CD4-positive, alpha-beta memory T cell (primary cell): ENCODE data around the gene AKAP6. TPM values are rescaled to one million over a fixed set of nuclear protein-coding genes. Genes with fewer than 3 reads are reported as not detected.
A peak's percentile ranks its signal among the peaks of the same experiment; 100 is the strongest.

Experiments
- CTCF ChIA-PET: fragments of 350-600 bp; sonication (Branson Sonifier 250); formaldehyde crosslinking; loops from one replicate; lab custom pipeline; 2021; ENCODE audit warnings: inconsistent platforms; ENCODE audit not compliant: partially characterized antibody; lab: Charles Lee
- POLR2A ChIA-PET: fragments of 350-600 bp; sonication (Branson Sonifier 250); formaldehyde crosslinking; loops from one replicate; lab custom pipeline; 2021; ENCODE audit not compliant: partially characterized antibody; lab: Charles Lee
- DNase-seq, 5 donors: peaks; one replicate each; pipeline versions ENCODE4 v3.0.0 to v3.0.0-alpha.2; 2020 to 2022; ENCODE audit warnings: mixed read lengths in 1 of 5
- H3K27ac ChIP-seq: one replicate; pipeline ENCODE4 v1.7.0; 2013; ENCODE audit warnings: low read depth, low read length
- H3K27me3 ChIP-seq: 2 replicates; pipeline ENCODE4 v1.7.0; 2013; ENCODE audit warnings: mild to moderate bottlenecking, low read length, moderate library complexity; ENCODE audit not compliant: insufficient read depth
- H3K36me3 ChIP-seq: 2 replicates; pipeline ENCODE4 v1.7.0; 2013; ENCODE audit warnings: mild to moderate bottlenecking, low read length, moderate library complexity; ENCODE audit not compliant: insufficient read depth
- H3K4me1 ChIP-seq: 2 replicates; pipeline ENCODE4 v1.7.0; 2013; ENCODE audit warnings: mild to moderate bottlenecking, low read length, moderate library complexity; ENCODE audit not compliant: insufficient read depth
- H3K4me3 ChIP-seq, 2 donors: one replicate each; pipeline ENCODE4 v1.7.0; 2013; ENCODE audit warnings: low read length in 2 of 2, mild to moderate bottlenecking in 1 of 2
- H3K9me3 ChIP-seq, 2 donors: one replicate each; pipeline ENCODE4 v1.7.0; 2013; ENCODE audit warnings: low read length in 2 of 2, control low read depth in 1 of 2; ENCODE audit not compliant: control insufficient read depth in 1 of 2
- H3K27ac Mint-ChIP-seq, 7 donors: one replicate each; pipeline ENCODE4 v1.8.0; 2020 to 2021; ENCODE audit warnings: mixed read lengths in 7 of 7, mild to moderate bottlenecking in 6 of 7, inconsistent platforms in 3 of 7, moderate library complexity in 3 of 7
- H3K27me3 Mint-ChIP-seq, 2 donors: one replicate each; pipeline ENCODE4 v1.8.0; 2020 to 2021; ENCODE audit warnings: mixed read lengths in 2 of 2
- H3K36me3 Mint-ChIP-seq, 2 donors: one replicate each; pipeline ENCODE4 v1.8.0; 2020 to 2021; ENCODE audit warnings: mixed read lengths in 2 of 2, inconsistent platforms in 1 of 2, mild to moderate bottlenecking in 1 of 2
- H3K4me1 Mint-ChIP-seq, 4 donors: one replicate each; pipeline ENCODE4 v1.8.0; 2020 to 2021; ENCODE audit warnings: mixed read lengths in 4 of 4, mild to moderate bottlenecking in 1 of 4
- H3K4me3 Mint-ChIP-seq, 8 donors: one replicate each; pipeline ENCODE4 v1.8.0; 2020 to 2021; ENCODE audit warnings: mixed read lengths in 8 of 8, mild to moderate bottlenecking in 7 of 8, moderate library complexity in 6 of 8, inconsistent platforms in 3 of 8
- H3K9me3 Mint-ChIP-seq, 8 donors: one replicate each; pipeline ENCODE4 v1.8.0; 2020 to 2021; ENCODE audit warnings: mixed read lengths in 8 of 8, mild to moderate bottlenecking in 5 of 8, inconsistent platforms in 3 of 8, moderate library complexity in 1 of 8
- intact Hi-C: fragments of 100-400 bp; cut with micrococcal nuclease; formaldehyde crosslinking; loops from one replicate; pipeline ENCODE4 v1.15.1; 2023
- polyA plus RNA-seq, 2 donors: library from polyadenylated mRNA; unstranded; fragments of 300-500 nt; fragmentation: Illumina TruSeq; gene quantifications; one replicate each; pipeline ENCODE4 v1.2.3, GENCODE V29; 2021
- total RNA-seq, 2 experiments: library from RNA; stranded (reverse); gene quantifications; one replicate each; pipeline ENCODE4 v1.2.3, GENCODE V29; 2021

Gene AKAP6
- total and polyA plus RNA-seq, 4 experiments from 2014 or later: 0.98 to 4.4 (median 3.7) TPM; not detected in 1

GRCh38 chr14:32559048-32559447 is 229.9 kb downstream of the AKAP6 start:
- ChIA-PET POLR2A (interaction anchor here (0.7 kb wide), 1 partner anchor 239 kb away, joined by 3 read pairs; no protein-coding TSS in a partner anchor), CTCF (interaction anchor here (2.2 kb wide), 1 partner anchor 11 kb away, joined by 5 read pairs; no protein-coding TSS in a partner anchor)
- intact Hi-C loops: no loop called here

DNA sequence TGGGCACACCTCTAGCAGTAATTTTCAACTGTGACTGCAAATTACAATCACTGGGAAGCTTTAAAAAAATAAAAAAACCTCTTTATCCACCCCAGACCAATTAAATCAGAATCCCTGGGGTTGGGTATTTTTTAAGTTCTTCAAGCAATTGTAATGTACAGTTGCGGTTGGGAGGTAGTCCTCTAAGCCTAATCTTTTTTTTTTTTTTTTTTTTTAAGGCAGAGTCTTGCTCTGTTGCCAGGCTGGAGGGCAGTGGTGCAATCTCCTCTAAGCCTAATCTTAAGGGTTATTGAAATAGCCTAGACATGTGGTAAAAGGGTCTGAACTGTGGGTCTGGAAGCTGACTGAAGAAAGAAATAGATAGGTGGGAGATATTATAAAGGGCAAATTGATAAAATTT is 230.5 kb downstream of the AKAP6 start:
- Histone ChIP-seq H3K27ac (no peak overlapping the region), H3K4me3 (no peak overlapping the region), H3K36me3 (no peaks in the 10 kb centered on the region), H3K27me3 (no peaks in the 10 kb centered on the region), H3K4me1 (peaks cover 5% of the 10 kb centered on the region), H3K9me3 (no peaks in the 10 kb centered on the region)
- Mint-ChIP-seq H3K27ac (no peak overlapping the region), H3K36me3 (no peaks in the 10 kb centered on the region), H3K4me3 (no peak overlapping the region), H3K27me3 (no peaks in the 10 kb centered on the region), H3K9me3 (no peaks in the 10 kb centered on the region), H3K4me1 (peaks cover 4 to 6% (median 6%) of the 10 kb centered on the region in 4 donors)
- DNase-seq: no peak
- intact Hi-C loops: no loop called here
- CTCF ChIA-PET: interaction anchor here (0.6 to 2.2 kb wide), 2 partner anchors 11 to 633 kb away, joined by 4 to 5 read pairs; no protein-coding TSS in a partner anchor
- POLR2A ChIA-PET: interaction anchor here (0.7 kb wide), 1 partner anchor 238 kb away, joined by 3 read pairs; no protein-coding TSS in a partner anchor

More at GRCh38 chr14:32559048-32559447, 229.9 kb downstream of the AKAP6 start:
- DNase-seq: no peak
- Histone ChIP-seq H3K36me3 (no peaks in the 10 kb centered on the region), H3K4me3 (no peak overlapping the region), H3K4me1 (no peaks in the 10 kb centered on the region), H3K9me3 (no peaks in the 10 kb centered on the region), H3K27me3 (no peaks in the 10 kb centered on the region), H3K27ac (no peak overlapping the region)
- peaks cover 0 to under 1% (median under 1%) of the 10 kb centered on the region in 4 donors for H3K4me1 Mint-ChIP-seq
- H3K27ac Mint-ChIP-seq: no peak overlapping the region
- no peak overlapping the region for H3K4me3 Mint-ChIP-seq
- H3K36me3 Mint-ChIP-seq: no peaks in the 10 kb centered on the region
- no peaks in the 10 kb centered on the region for H3K27me3 Mint-ChIP-seq
- no peaks in the 10 kb centered on the region for H3K9me3 Mint-ChIP-seq

DNA sequence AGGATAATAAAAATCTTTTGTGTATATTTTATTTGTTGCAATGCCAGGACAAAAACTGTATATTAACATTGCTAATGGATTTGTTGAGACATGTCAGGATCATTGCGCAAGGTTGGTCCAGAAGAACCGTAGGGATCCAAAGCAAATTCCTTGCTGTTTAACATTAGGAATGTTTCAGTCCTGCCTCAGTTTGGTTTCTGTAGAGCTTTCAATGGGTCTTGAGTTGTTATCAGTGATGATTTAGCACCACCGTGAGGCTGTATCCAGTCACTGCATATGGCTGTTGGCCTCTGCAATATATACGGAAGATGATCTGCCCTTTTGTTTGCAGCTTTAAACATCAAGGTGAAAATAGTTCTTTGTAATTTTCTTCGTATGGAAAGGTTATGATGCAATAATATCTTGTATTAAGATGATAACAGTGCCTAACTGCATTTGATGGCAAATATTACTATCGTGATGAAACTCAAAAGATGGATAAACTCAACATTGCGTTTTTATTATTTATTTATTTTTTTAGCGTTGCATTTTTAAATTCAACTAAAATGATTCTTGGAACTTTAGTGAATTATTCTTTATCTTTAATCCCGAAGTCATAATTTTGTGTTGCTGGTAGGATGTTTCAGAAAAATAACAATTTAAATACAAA is 231.2 kb downstream of the AKAP6 start:
- Histone ChIP-seq H3K4me1 (peaks cover 11% of the 10 kb centered on the region), H3K27me3 (no peaks in the 10 kb centered on the region), H3K36me3 (no peaks in the 10 kb centered on the region), H3K9me3 (no peaks in the 10 kb centered on the region), H3K27ac (no peak overlapping the region), H3K4me3 (no peak overlapping the region)
- no peaks in the 10 kb centered on the region for H3K9me3 Mint-ChIP-seq
- no peak overlapping the region for H3K4me3 Mint-ChIP-seq
- intact Hi-C loops: loop anchor here (5.0 kb wide), 1 partner anchor 303 kb away; no protein-coding TSS in a partner anchor
- H3K27ac Mint-ChIP-seq: no peak overlapping the region
- ChIA-PET CTCF (interaction anchor here (0.6 to 2.2 kb wide), 2 partner anchors 12 to 634 kb away, joined by 4 to 5 read pairs; no protein-coding TSS in a partner anchor), POLR2A (no interaction called here)
- H3K36me3 Mint-ChIP-seq: no peaks in the 10 kb centered on the region
- peak in 4 of 5 donors; percentile 12 to 26 (median 20) for DNase-seq
- H3K27me3 Mint-ChIP-seq: no peaks in the 10 kb centered on the region
- H3K4me1 Mint-ChIP-seq: peaks cover 8 to 13% (median 13%) of the 10 kb centered on the region in 4 donors

- H3K9me3 Mint-ChIP-seq: no peaks in the 10 kb centered on the region
- intact Hi-C loops: loop anchor here (5.0 kb wide), 1 partner anchor 304 kb away; no protein-coding TSS in a partner anchor
- ChIA-PET CTCF (no interaction called here), POLR2A (no interaction called here)
- Histone ChIP-seq H3K27me3 (no peaks in the 10 kb centered on the region), H3K4me3 (no peak overlapping the region), H3K27ac (no peak overlapping the region), H3K36me3 (no peaks in the 10 kb centered on the region), H3K9me3 (no peaks in the 10 kb centered on the region), H3K4me1 (peaks cover 12% of the 10 kb centered on the region)
- no peaks in the 10 kb centered on the region for H3K36me3 Mint-ChIP-seq
- H3K27ac Mint-ChIP-seq: no peak overlapping the region
- peaks cover 11 to 20% (median 17%) of the 10 kb centered on the region in 4 donors for H3K4me1 Mint-ChIP-seq
- no peak for DNase-seq
- no peak overlapping the region for H3K4me3 Mint-ChIP-seq
- no peaks in the 10 kb centered on the region for H3K27me3 Mint-ChIP-seq
These were observed 232.4 kb downstream of the AKAP6 start for GRCh38 chr14:32561520-32561919.

- no peaks in the 10 kb centered on the region for H3K36me3 ChIP-seq
- no peaks in the 10 kb centered on the region for H3K9me3 ChIP-seq
- CTCF ChIA-PET: interaction anchor here (1.1 kb wide), 2 partner anchors 11 to 1759 kb away, joined by 3 read pairs; no protein-coding TSS in a partner anchor
- Mint-ChIP-seq H3K27me3 (no peaks in the 10 kb centered on the region), H3K4me1 (peaks cover 11 to 20% (median 17%) of the 10 kb centered on the region in 4 donors), H3K4me3 (peak overlapping the region in 2 of 8 donors; percentile 7 to 51), H3K27ac (peak overlapping the region in 4 of 7 donors; percentile 1 to 85 (median 54)), H3K36me3 (no peaks in the 10 kb centered on the region), H3K9me3 (no peaks in the 10 kb centered on the region)
- peaks cover 12% of the 10 kb centered on the region for H3K4me1 ChIP-seq
- DNase-seq: peak in 3 of 5 donors; percentile 3 to 12 (median 6)
- intact Hi-C loops: loop anchor here (5.0 kb wide), 1 partner anchor 307 kb away; no protein-coding TSS in a partner anchor
- no peak overlapping the region for H3K27ac ChIP-seq
- no peaks in the 10 kb centered on the region for H3K27me3 ChIP-seq
- POLR2A ChIA-PET: no interaction called here
- H3K4me3 ChIP-seq: no peak overlapping the region
These were observed 235.5 kb downstream of the AKAP6 start for GRCh38 chr14:32564596-32564995.

- CTCF ChIA-PET: interaction anchor here (0.7 to 1.1 kb wide), 2 partner anchors 10 to 15 kb away, joined by 3 read pairs; no protein-coding TSS in a partner anchor
These were observed 236.2 kb downstream of the AKAP6 start for GRCh38 chr14:32565256-32565655.

More at GRCh38 chr14:32565256-32565655, 236.2 kb downstream of the AKAP6 start:
- Mint-ChIP-seq H3K4me1 (peaks cover 11 to 20% (median 17%) of the 10 kb centered on the region in 4 donors), H3K27ac (peak overlapping the region in 1 of 7 donors; percentile 85), H3K36me3 (no peaks in the 10 kb centered on the region), H3K9me3 (no peaks in the 10 kb centered on the region), H3K4me3 (peak overlapping the region in 2 of 8 donors; percentile 6 to 22), H3K27me3 (no peaks in the 10 kb centered on the region)
- Histone ChIP-seq H3K36me3 (no peaks in the 10 kb centered on the region), H3K27me3 (no peaks in the 10 kb centered on the region), H3K9me3 (no peaks in the 10 kb centered on the region), H3K4me3 (no peak overlapping the region), H3K27ac (no peak overlapping the region), H3K4me1 (peaks cover 12% of the 10 kb centered on the region)
- intact Hi-C loops: no loop called here
- DNase-seq: no peak
- POLR2A ChIA-PET: no interaction called here
